NB4 (cell line): ENCODE results near the gene ZNF366.

Source experiments
- CTCF ChIP-seq: IDR thresholded peaks from one replicate; pipeline ENCODE4 v1.5.1; 2012; ENCODE audit warnings: low read depth, low read length
- MAX ChIP-seq: IDR thresholded peaks from 2 replicates; pipeline ENCODE4 v1.6.1; 2011; ENCODE audit warnings: low read depth, low read length
- MYC ChIP-seq: IDR thresholded peaks from 2 replicates; pipeline ENCODE4 v1.6.1; 2011; ENCODE audit warnings: low read depth, low read length
- POLR2A ChIP-seq: IDR thresholded peaks from 2 replicates; pipeline ENCODE4 v1.6.1; 2011; ENCODE audit warnings: mild to moderate bottlenecking; ENCODE audit not compliant: insufficient read length; ENCODE audit errors: extremely low read depth

- no peak for TF ChIP-seq CTCF
- TF ChIP-seq POLR2A = no peak
- TF ChIP-seq MAX = 0 out of 2 replicates have a peak, but pooled peaks have one; percentile 7
- peak; percentile 43 for TF ChIP-seq MYC
Observed at GRCh38 chr5:72468024-72468423, 39.2 kb downstream of the ZNF366 start.
